Choroid plexus epithelial cell (primary cell): Measurements from ENCODE around the gene PPME1.
A peak's percentile ranks its signal among the peaks of the same experiment; 100 is the strongest.

Experiments
- DNase-seq: peaks from one replicate; pipeline ENCODE4 v3.0.0-alpha.2; 2010; ENCODE audit warnings: low read depth
- H3K4me3 ChIP-seq: 2 replicates; pipeline ENCODE4 v1.5.1; 2011; ENCODE audit warnings: low read depth, mild to moderate bottlenecking, control low read depth, low read length, moderate library complexity
- TF ChIP-seq, protein P1 (sequence below): conservative IDR thresholded peaks from 2 replicates; pipeline ENCODE4 v1.5.1; 2011; ENCODE audit warnings: low read depth, mild to moderate bottlenecking, control low read depth, inconsistent platforms, low read length, moderate library complexity

PPME1 gene

GRCh38 chr11:74142624-74143023 is 28.5 kb upstream of the PPME1 start:
- H3K4me3 ChIP-seq: no peak overlapping the region
- TF ChIP-seq, protein P1, sequence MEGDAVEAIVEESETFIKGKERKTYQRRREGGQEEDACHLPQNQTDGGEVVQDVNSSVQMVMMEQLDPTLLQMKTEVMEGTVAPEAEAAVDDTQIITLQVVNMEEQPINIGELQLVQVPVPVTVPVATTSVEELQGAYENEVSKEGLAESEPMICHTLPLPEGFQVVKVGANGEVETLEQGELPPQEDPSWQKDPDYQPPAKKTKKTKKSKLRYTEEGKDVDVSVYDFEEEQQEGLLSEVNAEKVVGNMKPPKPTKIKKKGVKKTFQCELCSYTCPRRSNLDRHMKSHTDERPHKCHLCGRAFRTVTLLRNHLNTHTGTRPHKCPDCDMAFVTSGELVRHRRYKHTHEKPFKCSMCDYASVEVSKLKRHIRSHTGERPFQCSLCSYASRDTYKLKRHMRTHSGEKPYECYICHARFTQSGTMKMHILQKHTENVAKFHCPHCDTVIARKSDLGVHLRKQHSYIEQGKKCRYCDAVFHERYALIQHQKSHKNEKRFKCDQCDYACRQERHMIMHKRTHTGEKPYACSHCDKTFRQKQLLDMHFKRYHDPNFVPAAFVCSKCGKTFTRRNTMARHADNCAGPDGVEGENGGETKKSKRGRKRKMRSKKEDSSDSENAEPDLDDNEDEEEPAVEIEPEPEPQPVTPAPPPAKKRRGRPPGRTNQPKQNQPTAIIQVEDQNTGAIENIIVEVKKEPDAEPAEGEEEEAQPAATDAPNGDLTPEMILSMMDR: no peak
- DNase-seq: peak; percentile 50

DNA sequence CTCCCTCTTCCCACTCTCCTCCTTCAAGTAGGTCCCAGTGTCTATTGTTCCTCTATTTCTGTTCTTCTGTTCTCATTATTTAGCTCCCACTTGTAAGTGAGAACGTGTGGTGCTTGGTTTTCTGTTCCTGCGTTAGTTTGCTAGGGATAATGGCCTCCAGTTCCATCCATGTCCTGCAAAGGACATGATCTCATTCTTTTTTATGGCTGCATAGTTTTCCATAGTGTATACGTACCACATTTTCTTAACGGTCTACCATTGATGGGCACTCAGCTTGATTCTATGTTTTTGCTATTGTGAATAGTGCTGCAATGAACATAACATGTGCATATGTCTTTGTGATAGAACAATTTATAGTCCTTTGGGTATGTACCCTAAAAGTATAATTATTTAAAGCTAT is 26.5 kb upstream of the PPME1 start:
- TF ChIP-seq, protein P1: no peak
- no peak overlapping the region for H3K4me3 ChIP-seq
- no peak for DNase-seq

DNA sequence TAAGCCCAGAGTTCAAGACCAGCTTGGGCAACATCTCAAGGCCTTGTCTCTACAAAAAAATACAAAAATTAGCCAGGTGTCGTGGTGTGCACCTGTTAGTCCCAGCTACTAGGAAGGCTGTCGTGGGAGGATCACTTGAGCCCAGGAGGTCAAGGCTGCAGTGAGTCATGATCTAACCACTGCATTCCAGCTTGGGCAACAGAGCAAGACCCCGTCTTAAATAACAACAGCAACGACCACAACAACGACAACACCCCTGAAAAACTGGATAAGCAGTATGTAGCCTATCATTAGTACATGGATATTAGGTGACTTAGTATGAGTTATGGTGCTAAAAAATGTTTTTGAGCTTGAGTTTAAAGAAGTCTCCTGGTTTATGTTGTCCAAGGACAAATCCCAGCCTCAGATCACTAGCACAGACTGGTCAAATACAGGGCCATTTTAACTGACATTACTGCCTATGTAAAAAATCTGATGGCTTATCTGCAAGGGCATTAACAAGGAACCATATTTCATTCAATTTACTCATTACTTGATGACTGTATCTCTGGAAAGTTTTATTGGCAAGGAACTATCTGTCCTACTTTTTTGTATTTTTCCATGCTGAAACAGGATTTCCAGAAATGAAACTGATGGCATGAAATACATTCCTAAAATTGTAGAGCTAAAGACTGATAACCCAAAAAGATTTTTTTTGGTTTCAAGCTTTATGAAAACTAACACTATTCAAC is 23.7 kb upstream of the PPME1 start:
- H3K4me3 ChIP-seq: no peak overlapping the region
- TF ChIP-seq, protein P1: no peak
- peak; percentile 77 for DNase-seq

DNA sequence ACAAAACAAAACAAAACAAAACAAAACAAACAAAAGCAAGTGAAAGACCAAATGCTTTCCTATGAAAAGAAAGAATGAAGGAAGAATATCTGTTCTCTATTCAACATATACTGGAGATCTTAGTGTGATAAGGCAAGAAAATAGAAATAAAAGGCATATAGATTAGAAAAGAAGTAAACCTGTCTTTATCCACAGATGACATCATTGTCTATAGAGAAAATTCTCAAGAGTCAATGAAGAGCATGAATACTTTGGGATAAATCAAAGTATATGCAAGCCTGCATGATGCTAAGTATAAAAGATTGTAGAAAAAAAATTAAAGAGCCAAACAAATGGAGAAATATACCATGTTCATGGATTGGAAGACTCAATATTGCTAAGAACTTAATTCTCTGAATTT is 17.9 kb upstream of the PPME1 start:
- TF ChIP-seq, protein P1: no peak
- no peak for DNase-seq
- H3K4me3 ChIP-seq: no peak overlapping the region

DNA sequence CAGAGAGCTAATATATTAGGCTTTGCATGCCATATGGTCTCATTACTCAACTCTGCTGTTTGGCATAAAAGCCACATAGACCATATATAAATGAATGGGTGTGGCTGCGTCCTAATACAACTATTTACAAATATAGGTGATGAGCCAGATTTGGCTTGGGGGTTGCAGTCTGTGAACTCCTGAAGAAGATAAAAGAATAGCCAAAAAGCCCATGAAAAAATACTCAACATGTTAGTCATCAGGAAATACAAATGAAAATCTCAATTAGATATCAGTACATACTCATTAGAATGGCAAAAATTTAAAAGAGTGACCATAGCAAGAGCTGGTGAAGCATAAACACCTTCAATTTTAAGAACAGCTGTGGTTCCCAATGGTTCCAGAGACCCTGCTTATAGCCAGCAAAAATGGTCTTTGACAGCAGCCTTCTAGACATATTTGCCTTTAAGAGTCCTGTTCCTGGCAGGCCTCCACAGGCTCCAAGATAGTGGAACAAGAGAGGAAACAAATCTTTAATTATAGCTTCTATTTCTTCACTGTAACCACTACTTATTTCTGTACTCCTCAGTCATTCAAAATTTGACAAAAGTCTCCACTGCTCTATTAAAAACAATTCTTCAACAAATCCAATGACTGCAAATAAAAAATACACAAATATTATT is 16.3 kb upstream of the PPME1 start:
- DNase-seq: peak; percentile 44
- no peak overlapping the region for H3K4me3 ChIP-seq
- TF ChIP-seq, protein P1: no peak

DNA sequence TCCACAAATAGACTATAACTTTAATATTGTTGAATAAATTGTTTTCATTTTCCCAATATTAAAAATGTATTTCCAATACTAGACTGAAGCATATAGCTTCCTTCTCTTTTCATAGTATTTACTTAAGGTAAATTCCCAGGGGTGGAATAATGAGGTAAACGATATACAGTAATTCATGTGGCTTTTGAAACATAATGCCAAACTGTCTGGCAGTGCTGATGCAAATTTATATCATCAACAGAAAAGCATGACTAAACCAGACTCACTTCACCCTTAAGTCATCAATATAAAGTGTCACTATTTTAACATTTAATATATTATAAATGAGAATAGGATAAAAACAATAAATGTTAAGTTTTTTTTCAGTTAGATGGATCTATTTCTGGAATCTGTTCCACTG is 13.9 kb upstream of the PPME1 start:
- no peak for DNase-seq

More for the DNA sequence above, 13.9 kb upstream of the PPME1 start:
- no peak overlapping the region for H3K4me3 ChIP-seq
- TF ChIP-seq, protein P1: no peak
